GM18868 (cell line): ENCODE measurements around the gene DNTT.

Source experiments
- ATAC-seq: cut with Tn5 transposase; IDR thresholded peaks from one replicate; pipeline ENCODE4 v1.9.1; 2021; ENCODE audit warnings: mild to moderate bottlenecking, moderate library complexity; ENCODE audit not compliant: unreplicated experiment

DNTT gene

GRCh38 chr10:96275685-96276418, 28.4 kb upstream of the DNTT start:
- ATAC-seq: no peak

- ATAC-seq: no peak
Measured at GRCh38 chr10:96276426-96276825, 27.8 kb upstream of the DNTT start.

GRCh38 chr10:96276831-96277230, 27.4 kb upstream of the DNTT start:
- ATAC-seq: no peak

- no peak for ATAC-seq
Measured at GRCh38 chr10:96279191-96279641, 25.0 kb upstream of the DNTT start.

- no peak for ATAC-seq
Measured at GRCh38 chr10:96280859-96281258, 23.4 kb upstream of the DNTT start.

- no peak for ATAC-seq
Measured at GRCh38 chr10:96281444-96282029, 22.7 kb upstream of the DNTT start.

GRCh38 chr10:96283351-96283750, 20.9 kb upstream of the DNTT start:
- no peak for ATAC-seq

GRCh38 chr10:96283756-96284155, 20.5 kb upstream of the DNTT start:
- no peak for ATAC-seq

GRCh38 chr10:96285331-96285752, 18.9 kb upstream of the DNTT start:
- ATAC-seq: no peak

- ATAC-seq: peak; percentile 53
Measured at GRCh38 chr10:96287392-96288105, 16.7 kb upstream of the DNTT start.

- ATAC-seq: peak; percentile 75
Measured at GRCh38 chr10:96288151-96288621, 16.0 kb upstream of the DNTT start.

- no peak for ATAC-seq
Measured at GRCh38 chr10:96289218-96289910, 14.9 kb upstream of the DNTT start.

- ATAC-seq: no peak
Measured at GRCh38 chr10:96290368-96291133, 13.7 kb upstream of the DNTT start.

- ATAC-seq: no peak
Measured at GRCh38 chr10:96292971-96293920, 11.0 kb upstream of the DNTT start.

GRCh38 chr10:96295475-96295874, 8.8 kb upstream of the DNTT start:
- ATAC-seq: no peak

GRCh38 chr10:96297486-96297885, 6.7 kb upstream of the DNTT start:
- no peak for ATAC-seq

- ATAC-seq: no peak
Measured at GRCh38 chr10:96298362-96298761, 5.9 kb upstream of the DNTT start.

GRCh38 chr10:96299383-96299782, 4.9 kb upstream of the DNTT start:
- ATAC-seq: no peak

- ATAC-seq: no peak
Measured at GRCh38 chr10:96301616-96302015, 2.6 kb upstream of the DNTT start.
